ENCODE results near the gene SUFU. TPM values are rescaled to one million over a fixed set of nuclear protein-coding genes. Genes with fewer than 3 reads are reported as not detected.

The SUFU gene
- total and polyA plus RNA-seq, 5 donors from 2014 or later: 2.4 to 17.8 (median 5.0) TPM

DNA sequence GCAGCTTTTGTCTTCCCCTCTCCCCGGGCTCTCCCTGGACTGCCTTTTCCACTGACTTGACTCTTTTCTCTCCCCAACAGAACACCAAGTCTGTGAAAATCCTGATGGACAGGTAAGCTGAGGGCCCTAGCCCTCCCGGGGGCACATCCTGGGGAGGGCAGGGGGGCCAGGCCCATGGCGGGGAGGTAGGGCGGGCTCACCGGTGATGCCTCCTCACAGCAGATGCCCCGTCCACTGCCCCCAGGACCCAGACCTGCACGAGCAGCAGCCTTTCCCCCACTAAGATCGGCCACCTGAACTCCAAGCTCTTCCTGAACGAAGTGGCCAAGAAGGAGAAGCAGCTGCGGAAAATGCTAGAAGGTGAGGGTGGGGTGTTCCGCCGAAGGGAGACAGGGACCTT, 152.3 kb downstream of the SUFU start:
- H3K9me3 Mint-ChIP-seq: no peaks in the 10 kb centered on the region
- no peak for ATAC-seq (ENCODE audit: low read depth in 2 of 2)
- no peaks in the 10 kb centered on the region for H3K9me3 ChIP-seq (ENCODE audit: control insufficient read depth in 2 of 2, low read length in 2 of 2)
- H3K4me3 Mint-ChIP-seq: no peak overlapping the region
- H3K27me3 ChIP-seq (ENCODE audit: control insufficient read depth, insufficient read depth, low read length): no peaks in the 10 kb centered on the region
- peaks cover 49% of the 10 kb centered on the region for H3K4me1 ChIP-seq (ENCODE audit: control insufficient read depth, insufficient read depth, low read length, poor library complexity, severe bottlenecking)
- peaks cover 12 to 66% (median 35%) of the 10 kb centered on the region in 4 donors for H3K4me1 Mint-ChIP-seq
- no peak overlapping the region for H3K4me3 ChIP-seq (ENCODE audit: low read depth, low read length)
- H3K27ac ChIP-seq (ENCODE audit: insufficient read depth, low read length, poor library complexity, severe bottlenecking): no peak overlapping the region
- H3K27ac Mint-ChIP-seq: peak overlapping the region in 1 of 3 donors; percentile 74
- no peak for DNase-seq
- peaks cover 26% of the 10 kb centered on the region for H3K36me3 Mint-ChIP-seq
- H3K36me3 ChIP-seq (ENCODE audit: control insufficient read depth, insufficient read depth, low read length): peaks cover 52% of the 10 kb centered on the region
- H3K27me3 Mint-ChIP-seq: no peaks in the 10 kb centered on the region

DNA sequence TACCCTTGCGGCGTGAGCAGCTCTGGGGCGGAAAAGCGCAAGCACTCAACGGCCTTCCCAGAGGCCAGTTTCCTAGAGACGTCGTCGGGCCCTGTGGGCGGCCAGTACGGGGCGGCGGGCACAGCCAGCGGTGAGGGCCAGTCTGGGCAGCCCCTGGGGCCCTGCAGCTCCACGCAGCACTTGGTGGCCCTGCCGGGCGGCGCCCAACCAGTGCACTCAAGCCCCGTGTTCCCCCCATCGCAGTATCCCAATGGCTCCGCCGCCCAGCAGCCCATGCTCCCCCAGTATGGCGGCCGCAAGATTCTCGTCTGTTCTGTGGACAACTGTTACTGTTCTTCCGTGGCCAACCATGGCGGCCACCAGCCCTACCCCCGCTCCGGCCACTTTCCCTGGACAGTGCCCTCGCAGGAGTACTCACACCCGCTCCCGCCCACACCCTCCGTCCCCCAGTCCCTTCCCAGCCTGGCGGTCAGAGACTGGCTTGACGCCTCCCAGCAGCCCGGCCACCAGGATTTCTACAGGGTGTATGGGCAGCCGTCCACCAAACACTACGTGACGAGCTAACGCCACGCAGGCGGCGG, 153.1 kb downstream of the SUFU start:
- no peak for ATAC-seq (ENCODE audit: low read depth in 2 of 2)
- H3K27me3 Mint-ChIP-seq: no peaks in the 10 kb centered on the region
- Histone ChIP-seq H3K27ac (ENCODE audit: insufficient read depth, low read length, poor library complexity, severe bottlenecking) (peak overlapping the region; percentile 57), H3K4me3 (ENCODE audit: low read depth, low read length) (no peak overlapping the region), H3K27me3 (ENCODE audit: control insufficient read depth, insufficient read depth, low read length) (no peaks in the 10 kb centered on the region), H3K9me3 (ENCODE audit: control insufficient read depth in 2 of 2, low read length in 2 of 2) (no peaks in the 10 kb centered on the region), H3K4me1 (ENCODE audit: control insufficient read depth, insufficient read depth, low read length, poor library complexity, severe bottlenecking) (peaks cover 49% of the 10 kb centered on the region), H3K36me3 (ENCODE audit: control insufficient read depth, insufficient read depth, low read length) (peaks cover 51% of the 10 kb centered on the region)
- H3K36me3 Mint-ChIP-seq: peaks cover 26% of the 10 kb centered on the region
- DNase-seq: no peak
- H3K4me3 Mint-ChIP-seq: peak overlapping the region in 1 of 4 donors; percentile 7
- H3K4me1 Mint-ChIP-seq: peaks cover 12 to 66% (median 35%) of the 10 kb centered on the region in 4 donors
- no peak overlapping the region for H3K27ac Mint-ChIP-seq
- no peaks in the 10 kb centered on the region for H3K9me3 Mint-ChIP-seq

DNA sequence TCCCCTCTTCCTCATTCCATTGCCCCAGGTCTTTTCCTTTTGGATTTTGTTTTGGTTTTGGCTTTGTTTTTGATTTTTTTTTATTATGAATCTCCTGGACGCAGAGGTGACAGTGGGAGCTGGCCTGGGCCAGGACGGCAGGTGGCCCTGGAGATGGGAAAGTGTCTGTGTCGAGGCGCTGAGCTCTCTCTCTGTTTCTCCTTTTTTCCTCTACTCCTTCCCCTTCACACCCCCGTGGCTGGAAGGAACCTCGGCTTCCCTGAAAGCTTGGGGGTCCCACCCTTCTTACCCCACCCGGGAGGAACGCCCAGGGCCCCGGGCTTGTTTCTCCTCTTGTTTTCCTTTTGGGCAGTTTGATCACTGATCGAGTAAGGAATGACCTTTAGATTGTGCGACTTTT, 153.7 kb downstream of the SUFU start:
- no peaks in the 10 kb centered on the region for H3K27me3 Mint-ChIP-seq
- DNase-seq: no peak
- H3K4me1 ChIP-seq (ENCODE audit: control insufficient read depth, insufficient read depth, low read length, poor library complexity, severe bottlenecking): peaks cover 45% of the 10 kb centered on the region

DNA sequence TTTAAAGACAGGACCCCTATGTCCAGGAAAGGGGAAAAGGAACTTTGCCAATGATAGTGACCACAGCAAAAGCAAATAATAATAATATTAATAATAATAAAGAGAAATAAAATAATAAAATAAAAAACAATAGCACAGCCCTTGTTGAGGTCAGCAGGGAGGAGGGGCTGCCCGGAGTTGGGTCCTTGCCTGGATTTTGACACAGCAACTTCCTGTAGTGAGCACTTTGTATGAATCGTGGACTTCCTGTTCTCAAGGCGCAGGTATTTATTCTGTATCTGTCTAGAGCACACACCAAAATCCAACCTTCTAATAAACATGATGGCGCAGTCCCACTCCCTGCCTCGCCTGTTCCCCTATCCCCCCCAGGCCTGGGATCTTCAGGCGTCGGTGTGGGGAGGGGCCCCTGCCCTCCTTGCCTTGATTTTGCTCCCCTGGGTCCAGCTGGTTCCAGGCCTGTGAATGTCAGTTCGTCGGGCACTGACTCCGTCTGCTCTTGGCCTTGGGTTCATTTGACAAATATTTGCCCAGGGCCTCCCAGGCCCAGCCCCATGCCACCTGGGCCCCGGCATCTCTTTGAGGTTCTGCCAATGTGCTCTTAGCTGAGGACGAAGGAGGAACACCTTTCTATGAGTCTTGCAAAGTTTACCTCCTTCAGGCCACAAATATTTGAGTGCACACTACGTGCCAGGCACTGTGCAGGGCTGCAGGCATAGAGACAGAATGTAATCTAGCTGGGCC, 154.4 kb downstream of the SUFU start:
- Mint-ChIP-seq H3K27me3 (no peaks in the 10 kb centered on the region), H3K27ac (peak overlapping the region; percentile 71 to 86 (median 85)), H3K4me3 (peak overlapping the region in 3 of 4 donors; percentile 37 to 52 (median 39)), H3K36me3 (peaks cover 17% of the 10 kb centered on the region), H3K4me1 (peaks cover 11 to 59% (median 26%) of the 10 kb centered on the region in 4 donors), H3K9me3 (no peaks in the 10 kb centered on the region)
- Histone ChIP-seq H3K4me1 (ENCODE audit: control insufficient read depth, insufficient read depth, low read length, poor library complexity, severe bottlenecking) (peaks cover 38% of the 10 kb centered on the region), H3K27me3 (ENCODE audit: control insufficient read depth, insufficient read depth, low read length) (no peaks in the 10 kb centered on the region), H3K9me3 (ENCODE audit: control insufficient read depth in 2 of 2, low read length in 2 of 2) (no peaks in the 10 kb centered on the region), H3K4me3 (ENCODE audit: low read depth, low read length) (no peak overlapping the region), H3K27ac (ENCODE audit: insufficient read depth, low read length, poor library complexity, severe bottlenecking) (peak overlapping the region; percentile 57), H3K36me3 (ENCODE audit: control insufficient read depth, insufficient read depth, low read length) (peaks cover 45% of the 10 kb centered on the region)
- DNase-seq (peak in 1 of 3 donors; percentile 56), ATAC-seq (ENCODE audit: low read depth in 2 of 2) (no peak)

More for the DNA sequence above, 153.7 kb downstream of the SUFU start:
- no peak for ATAC-seq (ENCODE audit: low read depth in 2 of 2)
- no peaks in the 10 kb centered on the region for H3K9me3 Mint-ChIP-seq
- H3K4me1 Mint-ChIP-seq: peaks cover 12 to 65% (median 30%) of the 10 kb centered on the region in 4 donors
- H3K36me3 Mint-ChIP-seq: peaks cover 21% of the 10 kb centered on the region
- no peak overlapping the region for H3K4me3 Mint-ChIP-seq
- H3K36me3 ChIP-seq (ENCODE audit: control insufficient read depth, insufficient read depth, low read length): peaks cover 48% of the 10 kb centered on the region
- H3K4me3 ChIP-seq (ENCODE audit: low read depth, low read length): no peak overlapping the region
- no peaks in the 10 kb centered on the region for H3K9me3 ChIP-seq (ENCODE audit: control insufficient read depth in 2 of 2, low read length in 2 of 2)
- H3K27ac ChIP-seq (ENCODE audit: insufficient read depth, low read length, poor library complexity, severe bottlenecking): peak overlapping the region; percentile 57
- peak overlapping the region in 2 of 3 donors; percentile 9 to 51 for H3K27ac Mint-ChIP-seq
- no peaks in the 10 kb centered on the region for H3K27me3 ChIP-seq (ENCODE audit: control insufficient read depth, insufficient read depth, low read length)

DNA sequence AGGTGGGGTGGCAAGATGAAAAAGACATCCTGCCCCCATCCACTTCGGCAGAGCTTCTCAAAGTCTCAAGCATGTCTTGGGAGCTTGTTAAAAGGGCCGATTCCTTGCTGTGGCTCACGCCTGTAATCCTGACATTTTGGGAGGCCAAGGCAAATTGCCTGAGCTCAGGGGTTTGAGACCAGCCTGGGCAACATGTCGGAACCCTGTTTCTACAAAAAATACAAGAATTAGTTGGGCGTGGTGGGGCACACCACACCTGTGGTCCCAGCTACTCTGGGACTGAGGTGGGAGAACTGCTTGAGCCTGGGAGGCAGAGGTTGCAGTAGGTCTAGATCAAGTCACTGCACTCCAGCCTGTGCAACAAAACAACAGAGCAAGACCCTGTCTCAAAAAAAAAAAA, 155.0 kb downstream of the SUFU start:
- Mint-ChIP-seq H3K27ac (peak overlapping the region; percentile 71 to 86 (median 85)), H3K9me3 (no peaks in the 10 kb centered on the region), H3K27me3 (no peaks in the 10 kb centered on the region), H3K4me3 (peak overlapping the region in 1 of 4 donors; percentile 37), H3K4me1 (peaks cover 9 to 52% (median 22%) of the 10 kb centered on the region in 4 donors), H3K36me3 (peaks cover 15% of the 10 kb centered on the region)
- H3K27ac ChIP-seq (ENCODE audit: insufficient read depth, low read length, poor library complexity, severe bottlenecking): peak overlapping the region; percentile 57
- ATAC-seq (ENCODE audit: low read depth in 2 of 2): no peak
- H3K27me3 ChIP-seq (ENCODE audit: control insufficient read depth, insufficient read depth, low read length): no peaks in the 10 kb centered on the region
- no peak overlapping the region for H3K4me3 ChIP-seq (ENCODE audit: low read depth, low read length)
- H3K36me3 ChIP-seq (ENCODE audit: control insufficient read depth, insufficient read depth, low read length): peaks cover 38% of the 10 kb centered on the region
- no peak for DNase-seq
- peaks cover 34% of the 10 kb centered on the region for H3K4me1 ChIP-seq (ENCODE audit: control insufficient read depth, insufficient read depth, low read length, poor library complexity, severe bottlenecking)
- no peaks in the 10 kb centered on the region for H3K9me3 ChIP-seq (ENCODE audit: control insufficient read depth in 2 of 2, low read length in 2 of 2)

DNA sequence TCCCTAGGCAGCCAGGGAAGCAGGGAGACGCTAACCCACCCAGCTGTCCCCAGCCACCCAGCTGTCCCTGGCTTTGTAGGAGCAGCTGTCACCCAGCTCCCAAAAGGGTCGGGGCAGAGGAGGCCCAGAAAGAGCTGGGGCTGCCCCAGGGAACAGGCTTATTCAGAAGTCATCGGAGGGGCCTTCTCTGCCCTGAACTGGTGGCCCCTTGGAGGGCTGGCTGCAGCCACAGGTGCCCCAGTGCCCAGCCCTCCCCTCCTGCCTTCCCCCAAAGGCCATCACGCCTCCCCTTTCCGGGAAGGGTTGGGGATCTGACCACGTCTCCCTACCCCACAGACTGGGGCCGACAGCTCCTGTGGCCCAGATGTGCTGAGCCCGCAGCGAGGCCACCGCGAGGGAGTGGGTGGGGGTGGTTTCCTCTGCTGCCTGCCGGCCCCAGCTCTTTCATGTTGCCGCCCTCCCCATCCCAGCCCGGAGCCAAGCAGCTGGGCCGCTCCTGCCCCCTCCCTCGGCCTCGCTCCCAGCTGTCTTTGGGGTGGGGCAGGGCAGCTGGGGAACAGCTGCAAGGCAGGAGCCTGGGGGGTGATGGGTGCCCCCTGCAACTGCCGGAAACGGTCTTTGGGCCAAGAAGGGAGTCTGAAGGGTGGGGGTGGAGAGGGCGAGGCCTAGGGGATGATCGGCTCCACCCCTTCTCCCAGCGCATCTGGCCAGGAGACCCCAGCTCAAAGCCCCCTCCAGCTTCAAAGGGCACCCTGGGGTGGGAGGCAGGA, 157.3 kb downstream of the SUFU start:
- Histone ChIP-seq H3K27me3 (ENCODE audit: control insufficient read depth, insufficient read depth, low read length) (no peaks in the 10 kb centered on the region), H3K9me3 (ENCODE audit: control insufficient read depth in 2 of 2, low read length in 2 of 2) (no peaks in the 10 kb centered on the region), H3K36me3 (ENCODE audit: control insufficient read depth, insufficient read depth, low read length) (peaks cover 17% of the 10 kb centered on the region), H3K27ac (ENCODE audit: insufficient read depth, low read length, poor library complexity, severe bottlenecking) (peak overlapping the region; percentile 60), H3K4me1 (ENCODE audit: control insufficient read depth, insufficient read depth, low read length, poor library complexity, severe bottlenecking) (peaks cover 34% of the 10 kb centered on the region), H3K4me3 (ENCODE audit: low read depth, low read length) (no peak overlapping the region)
- peak overlapping the region; percentile 56 to 82 (median 77) for H3K4me3 Mint-ChIP-seq
- DNase-seq (peak; percentile 24 to 80 (median 46)), ATAC-seq (ENCODE audit: low read depth in 2 of 2) (peak; percentile 69 to 76)
- no peaks in the 10 kb centered on the region for H3K9me3 Mint-ChIP-seq
- peaks cover 4% of the 10 kb centered on the region for H3K27me3 Mint-ChIP-seq
- peak overlapping the region; percentile 31 to 75 (median 38) for H3K27ac Mint-ChIP-seq
- H3K36me3 Mint-ChIP-seq: peaks cover 10% of the 10 kb centered on the region
- H3K4me1 Mint-ChIP-seq: peaks cover 9 to 47% (median 21%) of the 10 kb centered on the region in 4 donors

DNA sequence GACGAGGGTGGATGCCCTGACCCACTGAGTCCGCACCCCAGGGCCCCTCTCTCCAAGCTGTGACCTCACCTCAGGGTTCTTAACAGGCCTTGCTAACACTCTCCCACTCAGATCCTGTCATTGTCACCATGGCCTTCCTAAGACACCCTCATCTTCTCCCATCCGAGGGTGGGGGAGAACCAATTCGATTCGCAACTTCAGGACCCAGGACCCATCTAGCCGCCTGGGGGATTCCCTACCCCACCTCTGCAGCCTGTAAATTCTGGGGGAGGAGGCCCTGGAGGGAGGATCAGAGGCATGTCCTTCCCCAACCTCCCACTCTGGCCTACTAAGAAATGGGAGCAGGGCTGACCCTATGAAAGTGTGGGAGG, 157.9 kb downstream of the SUFU start:
- no peaks in the 10 kb centered on the region for H3K9me3 ChIP-seq (ENCODE audit: control insufficient read depth in 2 of 2, low read length in 2 of 2)
- peak in 1 of 3 donors; percentile 26 for DNase-seq

More for the DNA sequence above, 157.9 kb downstream of the SUFU start:
- Mint-ChIP-seq H3K4me3 (peak overlapping the region in 3 of 4 donors; percentile 74 to 82 (median 80)), H3K27ac (peak overlapping the region in 1 of 3 donors; percentile 90), H3K4me1 (peaks cover 12 to 47% (median 21%) of the 10 kb centered on the region in 4 donors), H3K36me3 (peaks cover 10% of the 10 kb centered on the region), H3K9me3 (no peaks in the 10 kb centered on the region), H3K27me3 (peaks cover 6% of the 10 kb centered on the region)
- H3K4me1 ChIP-seq (ENCODE audit: control insufficient read depth, insufficient read depth, low read length, poor library complexity, severe bottlenecking): peaks cover 34% of the 10 kb centered on the region
- peak overlapping the region; percentile 60 for H3K27ac ChIP-seq (ENCODE audit: insufficient read depth, low read length, poor library complexity, severe bottlenecking)
- peaks cover 11% of the 10 kb centered on the region for H3K36me3 ChIP-seq (ENCODE audit: control insufficient read depth, insufficient read depth, low read length)
- peak; percentile 12 to 16 for ATAC-seq (ENCODE audit: low read depth in 2 of 2)
- H3K27me3 ChIP-seq (ENCODE audit: control insufficient read depth, insufficient read depth, low read length): no peaks in the 10 kb centered on the region
- H3K4me3 ChIP-seq (ENCODE audit: low read depth, low read length): no peak overlapping the region
